DOHH2 (cell line): ENCODE data around the gene OR4D2.
A peak's percentile ranks its signal among the peaks of the same experiment; 100 is the strongest.

Source experiments
- CTCF ChIP-seq: fragments of 200-600 bp; sonication (generic); IDR thresholded peaks from one replicate; pipeline ENCODE4 v1.5.1; 2014; ENCODE audit warnings: antibody characterized with exemption, mild to moderate bottlenecking, low read depth, low read length; ENCODE audit not compliant: poor library complexity, severe bottlenecking
- EZH2phosphoT487 ChIP-seq: fragments of 200-600 bp; sonication (generic); IDR thresholded peaks from 2 replicates; pipeline ENCODE4 v1.6.1; 2017; ENCODE audit warnings: borderline replicate concordance, mild to moderate bottlenecking, antibody characterized with exemption, low read length, moderate library complexity, mixed read lengths

GRCh38 chr17:58215685-58216084 is 48.9 kb downstream of the OR4D2 start:
- TF ChIP-seq CTCF (peak; percentile 26), EZH2phosphoT487 (no peak)
